ENCODE data around the gene KCNJ2.

KCNJ2 gene

DNA sequence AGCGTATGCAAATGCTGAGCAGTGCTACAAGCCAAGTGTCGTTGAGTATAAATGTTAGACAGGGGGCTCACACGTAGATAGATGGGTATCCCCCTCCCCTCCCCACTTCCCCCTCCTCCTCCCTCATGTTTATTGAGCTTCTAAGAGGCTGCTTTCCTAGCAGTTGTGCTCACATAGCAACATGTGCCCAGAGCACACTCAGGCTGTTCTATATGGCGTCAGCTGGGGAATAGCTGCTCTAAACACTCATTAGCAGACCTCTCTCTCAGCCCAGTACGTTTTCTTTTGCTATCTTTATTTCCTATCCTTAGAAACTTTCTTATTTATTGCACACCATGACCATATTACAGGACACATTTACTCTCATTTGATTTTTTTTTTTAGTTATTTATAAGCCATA is 1.8 kb downstream of the KCNJ2 start:
- TF ChIP-seq ZBTB7A (IDR thresholded peaks at IDR 0.05; ENCODE audit: low read depth) = no peak
- no peak for TF ChIP-seq RAD21 (IDR thresholded peaks at IDR 0.05; ENCODE audit: low read depth)
- no peak for TF ChIP-seq TAF1 (IDR thresholded peaks at IDR 0.05; ENCODE audit: low read depth)
- no peak for TF ChIP-seq CEBPB (IDR thresholded peaks at IDR 0.05)
- TF ChIP-seq, protein P1, sequence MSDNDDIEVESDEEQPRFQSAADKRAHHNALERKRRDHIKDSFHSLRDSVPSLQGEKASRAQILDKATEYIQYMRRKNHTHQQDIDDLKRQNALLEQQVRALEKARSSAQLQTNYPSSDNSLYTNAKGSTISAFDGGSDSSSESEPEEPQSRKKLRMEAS (IDR thresholded peaks at IDR 0.05) = no peak
- TF ChIP-seq, protein P2, sequence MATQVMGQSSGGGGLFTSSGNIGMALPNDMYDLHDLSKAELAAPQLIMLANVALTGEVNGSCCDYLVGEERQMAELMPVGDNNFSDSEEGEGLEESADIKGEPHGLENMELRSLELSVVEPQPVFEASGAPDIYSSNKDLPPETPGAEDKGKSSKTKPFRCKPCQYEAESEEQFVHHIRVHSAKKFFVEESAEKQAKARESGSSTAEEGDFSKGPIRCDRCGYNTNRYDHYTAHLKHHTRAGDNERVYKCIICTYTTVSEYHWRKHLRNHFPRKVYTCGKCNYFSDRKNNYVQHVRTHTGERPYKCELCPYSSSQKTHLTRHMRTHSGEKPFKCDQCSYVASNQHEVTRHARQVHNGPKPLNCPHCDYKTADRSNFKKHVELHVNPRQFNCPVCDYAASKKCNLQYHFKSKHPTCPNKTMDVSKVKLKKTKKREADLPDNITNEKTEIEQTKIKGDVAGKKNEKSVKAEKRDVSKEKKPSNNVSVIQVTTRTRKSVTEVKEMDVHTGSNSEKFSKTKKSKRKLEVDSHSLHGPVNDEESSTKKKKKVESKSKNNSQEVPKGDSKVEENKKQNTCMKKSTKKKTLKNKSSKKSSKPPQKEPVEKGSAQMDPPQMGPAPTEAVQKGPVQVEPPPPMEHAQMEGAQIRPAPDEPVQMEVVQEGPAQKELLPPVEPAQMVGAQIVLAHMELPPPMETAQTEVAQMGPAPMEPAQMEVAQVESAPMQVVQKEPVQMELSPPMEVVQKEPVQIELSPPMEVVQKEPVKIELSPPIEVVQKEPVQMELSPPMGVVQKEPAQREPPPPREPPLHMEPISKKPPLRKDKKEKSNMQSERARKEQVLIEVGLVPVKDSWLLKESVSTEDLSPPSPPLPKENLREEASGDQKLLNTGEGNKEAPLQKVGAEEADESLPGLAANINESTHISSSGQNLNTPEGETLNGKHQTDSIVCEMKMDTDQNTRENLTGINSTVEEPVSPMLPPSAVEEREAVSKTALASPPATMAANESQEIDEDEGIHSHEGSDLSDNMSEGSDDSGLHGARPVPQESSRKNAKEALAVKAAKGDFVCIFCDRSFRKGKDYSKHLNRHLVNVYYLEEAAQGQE (IDR thresholded peaks at IDR 0.05; ENCODE audit: low read depth) = no peak
- TF ChIP-seq YY1 (IDR thresholded peaks at IDR 0.05; ENCODE audit: low read depth) = no peak
- no peak for TF ChIP-seq CREB1 (IDR thresholded peaks at IDR 0.05; ENCODE audit: low read depth)
- no peak for TF ChIP-seq TCF12 (IDR thresholded peaks at IDR 0.05; ENCODE audit: low read depth)
- no peak for TF ChIP-seq FOXM1 (IDR thresholded peaks at IDR 0.05; ENCODE audit: borderline replicate concordance, low read depth)
- no peak for TF ChIP-seq NFIC (IDR thresholded peaks at IDR 0.05)
- TF ChIP-seq TEAD4 (IDR thresholded peaks at IDR 0.05) = no peak
- TF ChIP-seq, protein P3, sequence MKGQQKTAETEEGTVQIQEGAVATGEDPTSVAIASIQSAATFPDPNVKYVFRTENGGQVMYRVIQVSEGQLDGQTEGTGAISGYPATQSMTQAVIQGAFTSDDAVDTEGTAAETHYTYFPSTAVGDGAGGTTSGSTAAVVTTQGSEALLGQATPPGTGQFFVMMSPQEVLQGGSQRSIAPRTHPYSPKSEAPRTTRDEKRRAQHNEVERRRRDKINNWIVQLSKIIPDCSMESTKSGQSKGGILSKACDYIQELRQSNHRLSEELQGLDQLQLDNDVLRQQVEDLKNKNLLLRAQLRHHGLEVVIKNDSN (IDR thresholded peaks at IDR 0.05) = no peak

GRCh38 chr17:70172449-70172848 is 3.1 kb downstream of the KCNJ2 start:
- no peak for TF ChIP-seq TAF1 (IDR thresholded peaks at IDR 0.05; ENCODE audit: low read depth)
- no peak for TF ChIP-seq TEAD4 (IDR thresholded peaks at IDR 0.05)
- TF ChIP-seq EGR1 (IDR thresholded peaks at IDR 0.05) = no peak
- TF ChIP-seq, protein P1 (IDR thresholded peaks at IDR 0.05) = no peak
- TF ChIP-seq RAD21 (IDR thresholded peaks at IDR 0.05; ENCODE audit: low read depth) = no peak
- TF ChIP-seq TCF12 (IDR thresholded peaks at IDR 0.05; ENCODE audit: low read depth) = no peak
- TF ChIP-seq FOXM1 (IDR thresholded peaks at IDR 0.05; ENCODE audit: borderline replicate concordance, low read depth) = no peak
- TF ChIP-seq YY1 (IDR thresholded peaks at IDR 0.05; ENCODE audit: low read depth) = no peak
- TF ChIP-seq, protein P3 (IDR thresholded peaks at IDR 0.05) = no peak
- TF ChIP-seq ZBTB7A (IDR thresholded peaks at IDR 0.05; ENCODE audit: low read depth) = no peak
- no peak for TF ChIP-seq NFIC (IDR thresholded peaks at IDR 0.05)
- TF ChIP-seq EP300 (IDR thresholded peaks at IDR 0.05; ENCODE audit: borderline replicate concordance) = no peak
- no peak for TF ChIP-seq CEBPB (IDR thresholded peaks at IDR 0.05)
- no peak for TF ChIP-seq CREB1 (IDR thresholded peaks at IDR 0.05; ENCODE audit: low read depth)
- TF ChIP-seq, protein P2 (IDR thresholded peaks at IDR 0.05; ENCODE audit: low read depth) = no peak

GRCh38 chr17:70172923-70173322 is 3.6 kb downstream of the KCNJ2 start:
- TF ChIP-seq ZBTB7A (IDR thresholded peaks at IDR 0.05; ENCODE audit: low read depth) = no peak
- no peak for TF ChIP-seq CEBPB (IDR thresholded peaks at IDR 0.05)
- TF ChIP-seq EP300 (IDR thresholded peaks at IDR 0.05; ENCODE audit: borderline replicate concordance) = no peak
- TF ChIP-seq EGR1 (IDR thresholded peaks at IDR 0.05) = no peak
- no peak for TF ChIP-seq TCF12 (IDR thresholded peaks at IDR 0.05; ENCODE audit: low read depth)
- TF ChIP-seq TEAD4 (IDR thresholded peaks at IDR 0.05) = no peak
- no peak for TF ChIP-seq TAF1 (IDR thresholded peaks at IDR 0.05; ENCODE audit: low read depth)
- TF ChIP-seq FOXM1 (IDR thresholded peaks at IDR 0.05; ENCODE audit: borderline replicate concordance, low read depth) = no peak
- TF ChIP-seq RAD21 (IDR thresholded peaks at IDR 0.05; ENCODE audit: low read depth) = no peak
- TF ChIP-seq, protein P2 (IDR thresholded peaks at IDR 0.05; ENCODE audit: low read depth) = no peak
- TF ChIP-seq YY1 (IDR thresholded peaks at IDR 0.05; ENCODE audit: low read depth) = no peak
- TF ChIP-seq, protein P3 (IDR thresholded peaks at IDR 0.05) = no peak
- TF ChIP-seq NFIC (IDR thresholded peaks at IDR 0.05) = no peak
- TF ChIP-seq, protein P1 (IDR thresholded peaks at IDR 0.05) = no peak
- no peak for TF ChIP-seq CREB1 (IDR thresholded peaks at IDR 0.05; ENCODE audit: low read depth)
